C1 segment of cervical spinal cord (tissue), 14 donors: Measurements from ENCODE around the gene CHN2.
A peak's percentile ranks its signal among the peaks of the same experiment; 100 is the strongest.

Experiments used
- DNase-seq, 14 donors: peaks; one replicate each; lab custom pipeline; 2025; lab: John Stamatoyannopoulos, UW

CHN2 gene

DNA sequence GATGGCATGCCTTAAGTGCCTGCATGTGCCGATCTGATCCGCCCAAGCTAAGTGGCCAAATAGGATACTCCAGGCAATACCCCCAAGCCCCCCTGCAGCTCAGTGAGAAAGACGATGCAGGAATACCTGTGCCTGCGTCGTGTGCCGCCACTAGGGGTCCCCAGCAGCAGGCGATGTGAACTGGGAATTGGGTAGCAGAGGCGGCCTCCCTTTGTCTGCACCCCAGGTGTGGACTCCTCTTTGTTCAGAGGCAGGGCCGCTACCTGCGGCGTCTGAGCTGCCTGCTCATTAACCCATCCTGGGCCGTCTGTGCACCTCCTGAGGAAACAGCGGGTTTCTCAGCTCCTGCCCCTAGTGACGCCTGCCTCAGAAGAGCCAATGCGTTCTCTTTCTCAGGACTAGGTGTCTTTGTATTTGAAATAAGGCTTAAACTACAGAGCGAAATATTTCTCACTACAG is 4.8 kb upstream of the CHN2 start:
- peak in 11 of 14 donors; percentile 23 to 79 (median 46) for DNase-seq

DNA sequence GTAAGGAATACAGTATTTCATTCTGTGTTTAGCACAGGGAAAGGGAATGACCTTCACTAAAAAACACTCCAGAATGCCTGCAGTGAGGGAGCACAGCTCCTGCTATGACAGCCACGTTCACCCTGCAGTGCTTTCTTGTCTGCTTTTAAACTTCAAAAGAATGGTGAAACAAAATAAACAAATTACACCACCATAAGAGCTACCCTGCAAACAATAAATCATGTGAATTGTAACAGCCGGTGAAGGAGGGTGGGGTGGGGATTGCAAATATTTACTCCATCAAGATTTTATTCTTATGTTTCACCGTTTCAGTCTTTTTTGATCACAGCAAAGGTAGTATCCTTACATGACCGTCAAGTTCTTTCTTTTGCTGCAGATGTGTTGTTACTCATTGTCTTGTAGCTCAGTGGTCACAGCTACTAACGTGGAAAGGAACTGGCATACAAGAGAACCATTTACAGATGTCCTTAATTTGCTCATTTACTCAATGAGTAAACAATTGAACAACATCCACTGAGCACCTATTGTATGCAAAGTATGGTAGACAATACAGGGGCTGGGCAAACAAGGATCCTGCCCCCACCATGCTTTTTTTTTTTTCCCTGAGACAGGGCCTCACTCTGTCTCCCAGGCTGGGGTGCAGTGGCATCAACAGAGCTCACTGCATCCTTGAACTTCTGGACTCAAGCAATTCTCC is 4.1 kb upstream of the CHN2 start:
- DNase-seq: no peak

DNA sequence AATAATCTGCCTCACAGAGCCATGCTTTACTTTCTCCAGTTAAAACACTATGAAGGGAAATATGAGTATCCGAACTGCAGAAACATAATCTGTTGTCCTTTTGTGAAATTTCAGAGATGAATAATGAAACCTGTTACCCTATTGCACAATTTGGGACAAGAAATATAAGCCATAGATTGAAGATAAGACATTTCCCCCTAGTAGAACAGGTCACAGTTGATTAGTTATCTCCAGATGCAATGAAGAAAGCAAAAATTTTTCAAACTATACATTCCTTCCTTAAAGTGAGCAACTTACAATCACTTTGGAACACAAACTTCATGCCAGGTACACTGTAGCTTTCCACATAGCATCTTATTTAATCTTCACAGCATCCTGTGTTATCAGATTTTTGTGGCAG is 2.3 kb upstream of the CHN2 start:
- DNase-seq: no peak

DNA sequence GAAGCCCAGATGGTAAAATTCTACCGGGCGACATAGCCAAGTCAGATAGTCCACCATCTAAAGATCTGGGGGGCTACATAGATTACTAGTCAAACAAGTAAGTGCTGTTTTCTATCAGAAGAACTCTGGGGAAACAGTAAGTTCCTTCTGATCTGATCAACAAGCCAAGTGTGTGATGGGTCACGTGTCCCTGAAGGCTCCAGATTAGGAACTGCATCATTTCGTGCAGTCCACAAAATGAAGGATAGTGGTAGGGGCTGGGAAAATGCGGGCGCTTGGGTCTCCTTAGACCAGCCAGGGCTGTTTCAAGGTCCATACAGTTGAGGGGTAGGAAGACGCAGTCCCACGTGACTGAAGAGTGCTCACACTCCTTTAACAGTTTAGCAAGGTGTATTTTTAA is 1.8 kb upstream of the CHN2 start:
- peak in 1 of 14 donors; percentile 65 for DNase-seq

DNA sequence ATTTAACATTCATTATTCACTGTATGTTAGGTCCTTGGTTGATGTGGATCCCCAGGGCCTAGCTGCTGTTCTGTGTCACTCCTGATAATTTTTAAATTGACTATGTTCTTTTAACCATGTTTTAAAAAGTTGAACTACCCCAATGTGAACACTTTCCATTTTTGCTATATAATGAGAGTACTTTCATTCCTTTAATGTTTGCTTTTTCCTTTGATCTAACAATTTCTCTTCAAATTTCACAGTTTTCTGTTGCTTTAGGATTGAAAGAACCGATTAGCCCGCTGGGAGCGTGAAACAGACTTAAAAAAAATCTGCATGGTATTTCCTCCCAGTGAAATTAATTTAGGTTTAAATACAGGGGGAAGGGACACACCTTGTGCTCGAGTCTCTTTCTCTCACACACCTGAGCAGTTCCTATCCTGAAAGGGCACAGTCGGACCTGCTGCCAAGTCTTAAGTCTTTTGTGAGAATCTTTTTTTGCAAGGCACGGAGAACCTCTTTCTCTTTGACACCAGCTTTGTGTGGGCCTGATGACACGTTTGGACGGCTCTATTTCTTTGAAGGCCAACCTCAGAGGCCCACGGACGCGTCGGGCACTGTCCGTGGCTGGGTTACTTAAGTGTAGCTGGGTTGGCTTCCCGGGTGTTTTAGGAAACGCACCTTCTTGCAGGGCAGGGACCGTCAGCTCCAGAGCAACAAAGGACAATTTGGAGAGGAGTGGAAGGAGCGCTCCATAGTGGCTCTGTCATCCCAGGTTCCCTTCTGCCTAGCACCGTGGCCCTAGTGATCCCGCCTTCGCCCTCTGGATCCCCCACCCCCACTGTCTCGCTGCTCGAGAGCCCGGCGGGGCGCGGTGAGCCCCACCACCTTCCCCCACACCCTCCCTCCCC is 1.0 kb upstream of the CHN2 start:
- DNase-seq: peak in 4 of 14 donors; percentile 20 to 62 (median 49)

DNA sequence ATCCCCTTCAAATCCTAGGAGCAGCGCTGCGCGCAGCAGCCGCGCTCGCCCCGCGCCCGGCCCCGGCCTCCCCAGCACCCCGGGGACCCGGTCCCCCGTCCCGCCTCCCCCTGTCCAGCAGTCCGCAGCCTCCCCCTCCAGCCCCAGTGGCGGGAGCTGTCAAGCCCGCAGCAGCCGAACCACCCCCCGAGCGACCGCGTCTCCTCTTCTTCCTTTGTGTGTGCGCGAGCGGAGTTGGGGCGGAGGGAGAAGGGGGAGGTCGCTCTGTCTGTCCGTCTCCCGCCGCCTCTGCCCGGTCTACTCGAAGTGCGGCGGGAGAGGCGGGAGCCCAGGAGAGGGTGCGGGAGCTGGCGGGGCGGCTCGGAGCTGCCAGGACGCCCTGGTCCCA is 375 bp upstream of the CHN2 start:
- peak in 1 of 14 donors; percentile 60 for DNase-seq

DNA sequence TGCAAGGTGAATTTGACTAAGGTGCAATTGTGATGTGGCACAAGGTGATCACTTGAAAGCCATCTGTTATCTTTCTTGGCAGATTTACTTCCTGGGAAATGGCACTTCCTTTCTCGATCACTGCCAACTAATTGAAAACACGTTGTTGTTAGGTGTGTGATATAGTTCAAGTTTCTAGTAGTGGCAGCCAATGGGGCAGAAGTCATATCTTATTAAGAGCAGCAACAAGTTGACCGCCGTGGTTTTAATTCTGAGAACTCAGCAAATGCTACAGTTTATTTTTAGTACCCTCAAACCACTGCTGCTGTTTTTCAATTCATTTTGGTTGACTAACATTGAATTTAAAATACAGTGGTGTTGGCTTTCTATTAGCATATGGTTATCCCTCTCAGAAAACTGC is 1.6 kb downstream of the CHN2 start:
- peak in 1 of 14 donors; percentile 78 for DNase-seq

DNA sequence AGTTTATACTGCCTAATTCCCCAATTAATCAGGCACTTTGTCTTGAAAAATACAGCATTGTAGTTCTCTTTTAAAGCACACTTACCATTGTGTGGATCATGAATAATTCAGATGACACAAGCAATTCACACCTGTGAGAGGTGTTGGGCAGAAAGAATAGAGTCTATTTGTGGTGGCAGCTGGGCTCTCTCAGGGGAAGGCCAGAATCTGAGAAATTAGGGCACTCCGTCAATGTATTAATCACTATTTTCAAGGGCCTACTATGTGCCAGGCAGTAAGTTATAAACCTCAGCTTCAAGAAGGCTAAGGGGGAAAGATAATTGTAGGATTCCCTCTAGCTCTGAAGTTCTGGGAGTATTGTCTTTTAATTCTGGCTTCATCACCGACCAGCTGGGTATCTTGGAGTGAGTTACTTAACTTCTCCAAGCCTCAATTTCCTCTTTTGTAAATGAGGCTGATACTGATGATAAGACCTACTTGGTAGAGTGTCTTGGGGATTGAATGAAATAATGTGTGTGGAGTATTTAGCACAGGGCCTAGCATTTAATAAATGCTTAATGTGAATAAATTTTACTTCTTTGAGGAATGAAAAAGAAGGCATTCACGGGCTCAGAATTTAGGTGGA is 2.5 kb downstream of the CHN2 start:
- DNase-seq: peak in 1 of 14 donors; percentile 48

DNA sequence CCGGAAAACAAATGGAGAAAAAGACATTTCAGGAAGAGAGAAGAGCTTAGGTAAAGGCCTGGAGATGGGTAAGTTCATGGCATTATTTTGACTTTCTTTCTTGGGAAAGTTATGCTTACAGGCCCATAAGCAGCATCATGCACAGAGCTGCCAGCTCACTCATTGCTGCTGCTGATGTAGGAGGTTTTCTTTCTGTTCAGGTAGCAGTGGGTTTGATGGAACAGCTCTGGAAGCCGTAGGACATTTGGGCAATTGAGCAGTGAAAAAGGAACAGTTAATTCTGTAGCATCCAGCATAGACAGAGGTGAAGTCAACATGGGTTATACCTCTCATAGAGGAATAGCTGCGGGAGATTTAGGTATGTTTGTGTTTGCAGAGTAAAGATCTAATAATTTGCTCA is 3.3 kb downstream of the CHN2 start:
- peak in 1 of 14 donors; percentile 67 for DNase-seq

DNA sequence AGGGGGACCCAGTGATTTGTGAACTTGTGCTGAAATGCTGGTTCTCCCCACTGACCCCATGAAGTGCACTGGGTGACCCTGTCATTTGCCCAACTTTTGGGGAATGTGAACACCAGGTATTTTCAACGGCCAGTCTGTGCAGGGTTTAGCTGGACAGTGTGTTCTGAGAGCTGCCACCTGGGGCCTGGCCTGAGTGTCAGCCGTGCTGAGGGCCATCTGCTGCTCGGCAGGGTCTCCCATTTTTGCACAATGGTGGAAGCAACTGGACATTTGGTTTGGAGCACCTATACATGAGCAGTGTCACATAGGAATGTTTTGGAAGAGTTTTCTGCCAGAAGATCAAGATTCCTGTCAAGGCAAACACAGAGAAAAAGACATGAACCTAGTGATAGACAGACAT is 5.2 kb downstream of the CHN2 start:
- DNase-seq: peak in 2 of 14 donors; percentile 22 to 96

DNA sequence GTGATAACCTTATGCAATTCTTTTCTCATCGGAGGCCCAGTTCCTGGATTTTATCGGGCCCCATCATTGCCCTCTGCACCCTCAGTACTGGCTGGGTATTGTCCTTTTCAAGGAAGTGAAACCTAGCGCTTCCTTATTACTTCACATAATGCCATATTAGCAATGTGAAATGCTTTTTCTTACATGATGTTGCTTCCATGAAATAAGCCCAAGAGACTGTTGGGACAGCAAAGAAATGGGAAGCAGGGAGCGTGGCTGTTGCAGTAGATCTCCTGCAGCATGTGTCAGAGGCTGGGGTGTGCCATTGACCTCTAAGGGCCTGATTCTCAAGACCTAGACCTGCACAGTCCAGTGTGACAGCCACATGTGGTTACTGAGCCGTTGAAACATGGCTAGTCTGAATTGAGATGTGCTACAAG is 8.1 kb downstream of the CHN2 start:
- peak in 1 of 14 donors; percentile 13 for DNase-seq

DNA sequence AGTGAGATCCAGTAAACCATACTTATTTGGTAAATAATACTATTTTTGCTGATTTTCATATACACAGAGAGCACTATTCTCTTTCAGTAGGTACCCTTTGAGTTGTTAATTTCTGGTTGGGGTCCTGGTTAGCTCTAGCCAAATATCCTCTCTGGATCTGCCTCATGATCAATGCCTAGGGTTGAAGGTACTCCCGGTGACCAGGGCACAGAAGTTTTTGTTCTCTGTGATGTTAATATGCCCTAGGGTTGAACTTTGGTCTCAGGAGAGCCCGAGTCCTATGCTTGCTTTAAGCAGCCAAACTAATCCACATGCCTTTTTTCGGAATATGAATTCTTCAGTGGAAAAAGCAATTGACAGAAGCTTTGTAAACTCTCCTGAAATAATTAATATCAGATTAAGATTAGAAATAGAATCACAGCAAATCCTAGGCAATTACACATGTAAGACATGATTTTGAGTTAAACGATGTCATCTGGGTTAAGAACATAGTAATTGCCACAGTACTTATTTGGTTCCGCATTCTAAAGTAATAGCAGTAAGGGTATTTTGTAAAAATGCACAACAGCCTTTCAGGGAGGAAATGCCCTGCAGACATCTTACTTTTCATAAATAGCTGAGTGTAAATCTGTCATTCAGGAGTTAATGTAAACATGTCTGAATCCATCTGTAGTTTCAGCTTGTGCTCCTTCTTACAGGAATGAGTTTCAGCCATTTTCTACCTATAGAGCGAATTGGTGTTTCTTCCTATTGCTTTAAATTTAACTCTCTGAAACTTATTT is 10.1 kb downstream of the CHN2 start:
- no peak for DNase-seq

DNA sequence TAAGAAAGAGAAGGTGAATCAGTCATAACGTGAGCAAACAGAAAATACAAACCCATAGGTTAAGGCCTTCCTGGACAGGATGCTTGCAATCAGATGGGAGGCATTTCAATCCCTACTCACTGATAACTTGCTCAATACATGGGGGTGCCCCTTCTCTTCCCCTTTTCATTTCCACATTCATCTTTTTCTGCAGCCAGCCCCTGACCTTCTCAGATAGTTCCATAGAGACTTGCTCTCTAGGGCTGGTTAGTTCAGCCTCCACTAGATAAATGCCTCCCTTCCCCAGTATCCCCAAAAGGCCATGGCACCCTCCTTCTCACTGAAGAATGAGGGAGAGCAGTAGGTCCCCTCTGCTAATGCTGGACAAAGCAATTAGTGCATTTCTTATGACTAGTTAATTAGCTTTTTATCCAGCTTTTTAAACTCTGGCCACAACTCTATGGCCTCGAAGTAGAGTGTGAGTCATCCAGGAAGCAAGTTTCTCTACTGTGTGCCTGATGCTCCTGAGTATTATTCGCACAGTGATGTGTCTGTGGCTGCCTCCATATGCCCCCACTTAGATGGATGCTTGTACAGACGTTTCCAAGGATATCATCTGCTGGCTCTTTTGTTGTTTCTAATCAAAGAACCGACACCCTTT is 12.7 kb downstream of the CHN2 start:
- no peak for DNase-seq

DNA sequence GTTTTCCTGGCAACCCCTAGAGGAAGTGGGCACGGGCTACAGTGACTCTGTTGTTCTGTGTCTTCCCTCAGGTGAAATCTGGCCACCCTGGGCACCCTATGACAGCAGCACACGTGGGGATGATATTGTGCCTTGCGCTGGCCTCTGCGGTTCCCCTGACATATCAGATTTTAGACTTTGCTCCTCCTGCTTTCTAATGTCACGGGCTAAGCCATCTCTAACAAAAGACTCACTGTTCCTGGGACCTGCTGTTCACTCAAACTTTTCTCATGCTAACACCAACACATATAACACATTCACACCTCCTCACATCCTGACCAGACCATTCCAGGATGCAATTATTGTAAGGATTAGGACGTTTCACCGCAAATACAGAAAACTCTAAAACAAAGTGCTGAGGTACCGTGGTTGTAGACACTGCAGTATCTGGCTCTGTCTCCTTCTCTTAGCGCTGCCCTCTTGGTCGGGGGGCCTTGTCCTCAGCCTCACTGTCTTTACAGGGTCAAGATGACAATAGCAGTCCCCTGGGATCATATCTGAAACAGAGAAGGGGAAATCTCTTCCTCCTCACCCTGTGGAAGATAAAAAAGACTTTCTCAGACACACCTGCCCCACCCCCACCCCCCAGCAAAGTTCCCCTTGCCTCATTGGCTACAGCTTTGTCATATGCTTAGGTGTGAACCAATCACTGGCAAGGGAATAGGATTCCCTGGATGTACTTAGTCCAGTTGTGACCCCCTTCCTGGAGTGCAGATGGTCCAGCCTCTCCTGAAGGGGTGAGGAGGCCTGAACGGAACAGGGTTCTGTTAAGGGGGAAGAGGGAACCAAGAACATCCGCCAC is 14.1 kb downstream of the CHN2 start:
- no peak for DNase-seq

DNA sequence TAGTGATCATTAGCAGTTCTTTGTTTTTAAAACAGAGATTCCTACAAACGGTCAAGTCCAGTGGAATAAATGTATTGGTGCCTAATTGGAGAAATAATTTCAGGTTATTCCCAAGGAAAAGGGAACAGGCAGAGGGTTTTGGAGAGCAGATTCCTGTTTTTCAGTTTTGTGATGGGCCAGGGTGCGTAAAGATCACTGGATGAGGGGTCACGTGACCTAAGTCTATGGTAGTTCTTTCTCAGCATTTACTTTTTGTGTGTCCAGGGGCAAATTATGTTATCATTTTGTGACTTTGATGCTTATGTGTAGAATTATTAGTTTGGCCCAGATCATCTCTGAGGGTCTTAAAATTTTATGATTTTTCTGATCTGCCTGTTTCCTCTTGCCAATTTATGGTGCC is 15.2 kb downstream of the CHN2 start:
- no peak for DNase-seq

DNA sequence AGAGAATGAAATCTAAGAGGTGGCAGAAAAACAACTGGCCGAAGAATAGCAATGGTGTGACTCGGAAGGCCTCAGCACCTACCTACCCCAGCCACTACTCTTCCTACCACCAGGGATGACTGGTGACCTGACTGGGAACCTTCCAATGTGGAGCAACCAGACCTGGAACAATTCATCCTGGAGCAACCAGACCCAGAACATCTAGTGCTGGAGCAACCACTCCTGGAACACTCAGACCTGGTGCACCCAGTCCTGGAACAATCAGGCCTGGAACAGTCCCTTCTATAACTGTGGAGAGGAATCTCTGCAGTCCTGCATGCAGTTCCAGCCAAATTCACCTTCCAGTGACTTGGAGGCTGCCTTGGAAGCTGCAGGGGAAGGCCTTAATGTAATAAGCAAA is 18.2 kb downstream of the CHN2 start:
- DNase-seq: peak in 1 of 14 donors; percentile 49

DNA sequence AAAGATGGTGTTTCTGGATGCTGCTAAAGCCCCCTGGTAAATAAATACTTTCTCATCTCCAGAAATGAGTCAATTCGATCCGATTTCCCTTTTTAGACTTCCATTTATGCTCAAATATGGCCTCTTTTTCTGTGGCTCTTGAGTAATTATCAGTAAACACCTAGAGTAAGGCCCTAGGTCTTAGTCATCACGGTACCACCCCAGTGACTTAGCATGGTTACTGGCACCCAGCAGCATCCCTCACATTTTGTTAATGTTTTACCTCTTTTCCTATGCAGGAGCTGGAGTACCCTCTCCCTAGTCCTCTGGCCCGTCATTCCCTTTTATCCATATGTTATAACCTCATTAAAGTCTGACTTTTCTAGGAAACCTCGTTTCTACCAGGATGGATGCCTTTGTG is 19.5 kb downstream of the CHN2 start:
- DNase-seq: no peak

DNA sequence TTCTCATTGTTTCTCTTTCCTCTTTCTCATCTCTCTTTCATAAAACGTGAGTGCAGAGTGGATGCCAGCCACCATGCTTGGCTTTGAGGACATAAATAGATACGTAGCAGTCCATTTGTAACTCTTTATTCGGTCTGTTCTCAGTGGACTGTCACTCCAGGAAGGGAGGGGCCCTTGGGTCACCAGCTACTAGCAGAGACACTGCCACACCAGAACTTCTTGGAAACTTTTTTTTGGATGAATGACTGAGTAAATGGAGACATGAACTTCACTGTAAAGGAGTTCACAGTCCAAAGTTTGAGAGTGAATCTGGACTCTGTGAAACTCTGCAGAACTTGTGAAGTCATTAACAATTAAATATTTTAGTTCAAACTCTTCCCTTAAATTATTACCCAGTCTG is 20.2 kb downstream of the CHN2 start:
- DNase-seq: no peak

DNA sequence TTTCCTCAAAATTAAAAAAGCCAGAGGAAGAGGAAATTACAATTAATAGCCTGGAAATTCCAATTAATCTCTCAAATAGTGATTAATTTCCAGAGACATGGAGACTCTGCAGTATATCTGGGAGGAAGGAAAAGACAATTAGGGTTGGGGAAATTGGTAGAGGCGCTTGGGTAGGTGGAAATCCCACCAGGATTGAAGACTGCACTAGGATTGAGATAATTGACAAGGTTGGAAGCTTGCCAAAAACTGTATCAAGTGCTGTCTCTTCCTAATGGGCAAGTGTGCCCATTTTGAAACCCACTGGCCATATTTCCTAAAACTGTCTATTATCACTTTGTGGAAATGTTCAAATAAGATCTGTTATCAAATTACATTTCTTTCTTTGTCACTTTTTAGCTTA is 21.6 kb downstream of the CHN2 start:
- no peak for DNase-seq

DNA sequence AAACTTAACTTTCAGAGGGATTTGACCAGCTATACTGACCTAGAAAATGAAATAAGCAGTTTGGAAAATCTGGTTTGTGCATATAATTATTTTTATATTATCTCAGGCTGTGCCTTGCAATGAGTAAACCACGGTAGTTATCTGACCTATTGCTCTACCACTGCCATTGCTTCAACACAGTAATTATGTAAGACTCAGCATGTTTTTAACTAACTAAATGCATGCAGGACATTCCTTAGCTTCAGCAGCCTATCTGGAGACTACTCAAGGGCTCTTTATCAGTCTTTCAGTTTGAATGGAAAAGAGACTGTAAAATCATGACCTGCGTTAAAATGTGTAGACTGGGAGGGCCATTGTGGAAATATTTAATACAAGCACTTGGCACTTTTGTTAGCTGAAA is 22.5 kb downstream of the CHN2 start:
- peak in 1 of 14 donors; percentile 44 for DNase-seq
